GM21825 (cell line): Measurements from ENCODE around the gene LRP1.

Experiments
- ATAC-seq: cut with Tn5 transposase; IDR thresholded peaks from one replicate; pipeline ENCODE4 v1.9.1; 2021; ENCODE audit warnings: mild to moderate bottlenecking, moderate library complexity; ENCODE audit not compliant: unreplicated experiment

Gene LRP1

GRCh38 chr12:57127726-57128518, at the start of gene LRP1:
Gene LRP1, plus strand, starts transcription at chr12:57128483. Its CDS starts 482 bp downstream, at chr12:57128965.
- ATAC-seq, result no peak

- peak; percentile 96 for ATAC-seq
Measured at GRCh38 chr12:57078519-57079404, 49.5 kb upstream of the LRP1 start, which contains the start of gene NEMP1. Gene NEMP1, minus strand, starts transcription at chr12:57078791. Its CDS starts 46 bp downstream, at chr12:57078745.

- no peak for ATAC-seq
Measured at GRCh38 chr12:57079821-57080220, 48.5 kb upstream of the LRP1 start.

- no peak for ATAC-seq
Measured at GRCh38 chr12:57080855-57081254, 47.4 kb upstream of the LRP1 start.

GRCh38 chr12:57085999-57086492, 42.2 kb upstream of the LRP1 start:
- ATAC-seq, result no peak

- ATAC-seq, result no peak
Measured at GRCh38 chr12:57086493-57087009, 41.7 kb upstream of the LRP1 start.

GRCh38 chr12:57087010-57087690, 41.1 kb upstream of the LRP1 start:
- peak; percentile 32 for ATAC-seq

- ATAC-seq, result peak; percentile 29
Measured at GRCh38 chr12:57087691-57088353, 40.5 kb upstream of the LRP1 start.

GRCh38 chr12:57088354-57089270, 39.7 kb upstream of the LRP1 start, which contains the start of gene NAB2:
Gene NAB2, plus strand, starts transcription at chr12:57089114. Its CDS starts 158 bp downstream, at chr12:57089272.
- peak; percentile 53 for ATAC-seq

- ATAC-seq, result no peak
Measured at GRCh38 chr12:57089271-57090245, 38.7 kb upstream of the LRP1 start.

GRCh38 chr12:57090490-57090889, 37.8 kb upstream of the LRP1 start:
- ATAC-seq, result no peak

- ATAC-seq, result no peak
Measured at GRCh38 chr12:57090924-57091637, 37.2 kb upstream of the LRP1 start.

- ATAC-seq, result no peak
Measured at GRCh38 chr12:57091638-57092528, 36.4 kb upstream of the LRP1 start.

- ATAC-seq, result no peak
Measured at GRCh38 chr12:57092529-57092862, 35.8 kb upstream of the LRP1 start.

- ATAC-seq, result no peak
Measured at GRCh38 chr12:57092876-57093414, 35.3 kb upstream of the LRP1 start.
